Body of pancreas (tissue), 4 donors: ENCODE results near the gene PDPK1. TPM values are rescaled to one million over a fixed set of nuclear protein-coding genes. Genes with fewer than 3 reads are reported as not detected.
"Not testable (repeated sequence)": the region's sequence is repeated elsewhere in the genome, so short reads cannot be mapped to it uniquely, and the experiment has no call there.

Experiments
- ATAC-seq: fragments of 150-250 bp; one replicate; pipeline ENCODE4 v1.9.1; 2016
- DNase-seq, 4 donors: peaks; one replicate each; pipeline ENCODE4 v3.0.0-alpha.2; 2019
- H3K27ac ChIP-seq, 4 donors: fragments of 200-600 bp; sonication (generic); 1 replicate in 3 of 4; 2 replicates in 1 of 4; pipeline versions ENCODE4 v1.5.1 to v1.6.1; 2016 to 2019; ENCODE audit warnings: mild to moderate bottlenecking in 1 of 4, mixed read lengths in 1 of 4, moderate library complexity in 1 of 4
- H3K27me3 ChIP-seq, 2 donors: fragments of 200-600 bp; sonication (generic); one replicate each; pipeline ENCODE4 v1.6.0; 2016; ENCODE audit warnings: mild to moderate bottlenecking in 1 of 2
- H3K36me3 ChIP-seq, 2 donors: fragments of 200-600 bp; sonication (generic); replicated peaks in 1 of 2; 2 replicates each; pipeline ENCODE4 v1.5.1; 2016; ENCODE audit warnings: low read depth in 2 of 2; ENCODE audit not compliant: insufficient read depth in 1 of 2
- H3K4me1 ChIP-seq: fragments of 200-600 bp; sonication (generic); one replicate; pipeline ENCODE4 v1.6.0; 2016
- H3K4me3 ChIP-seq, 2 donors: fragments of 200-600 bp; sonication (generic); 1 replicate in 1 of 2; 2 replicates in 1 of 2; pipeline ENCODE4 v1.5.1; 2016 to 2019
- H3K9me3 ChIP-seq, 3 donors: fragments of 200-600 bp; sonication (generic); 1 replicate in 2 of 3; 2 replicates in 1 of 3; pipeline ENCODE4 v1.5.1; 2016
- POLR2A ChIP-seq, 3 donors: fragments of 450-650 bp; IDR thresholded peaks; one replicate each; pipeline ENCODE4 v1.6.1; 2016; ENCODE audit warnings: antibody characterized with exemption in 3 of 3, mild to moderate bottlenecking in 2 of 3
- WGBS, 2 donors: methylation state at CpG; one replicate each; pipeline ENCODE4 v1.1.5; 2017; 5-methylcytosine and 5-hydroxymethylcytosine counted together
- intact Hi-C: fragments of 100-400 bp; cut with DNase I; formaldehyde crosslinking; loops from one replicate; pipeline ENCODE4 v1.15.1; 2023
- total RNA-seq, 2 donors: library from RNA; depleted of rRNA; stranded (reverse); fragments of >200 nt; gene quantifications; one replicate each; pipeline ENCODE4 v1.1.0, GENCODE V29; 2016
- TF ChIP-seq, protein P1 (sequence below), 7 experiments: fragments of 450-650 bp in 4 of 7; fragments of 200-600 bp in 3 of 7; sonication (generic) in 3 of 7; IDR thresholded peaks; one replicate each; pipeline ENCODE4 v1.5.1; 2016 to 2019; ENCODE audit warnings: antibody characterized with exemption in 7 of 7

Gene PDPK1
- total RNA-seq, 2 donors from 2014 or later: 20.5 to 28.0 TPM

DNA sequence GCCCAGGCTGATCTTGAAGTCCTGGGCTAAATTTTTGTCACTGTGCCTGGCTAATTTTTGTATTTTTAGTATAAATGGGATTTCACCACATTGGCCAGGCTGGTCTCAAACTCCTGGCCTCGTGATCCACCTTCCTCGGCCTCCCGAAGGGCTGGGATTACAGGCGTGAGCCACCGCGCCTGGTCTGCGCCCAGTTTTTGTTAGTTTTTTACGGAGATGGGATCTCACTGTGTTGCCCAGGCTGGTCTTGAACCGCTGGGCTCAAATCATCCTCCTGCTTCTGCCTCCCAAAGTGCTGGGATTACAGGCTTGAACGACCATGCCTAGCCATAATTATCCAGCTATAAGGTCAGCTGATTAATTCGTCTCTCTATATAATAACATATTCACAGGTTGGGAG is 3.9 kb upstream of the PDPK1 start:
- Histone ChIP-seq H3K27ac (no peak overlapping the region), H3K36me3 (no peaks in the 10 kb centered on the region), H3K4me3 (no peak overlapping the region), H3K27me3 (no peaks in the 10 kb centered on the region), H3K9me3 (no peaks in the 10 kb centered on the region), H3K4me1 (peaks cover 30% of the 10 kb centered on the region)
- TF ChIP-seq, protein P1, sequence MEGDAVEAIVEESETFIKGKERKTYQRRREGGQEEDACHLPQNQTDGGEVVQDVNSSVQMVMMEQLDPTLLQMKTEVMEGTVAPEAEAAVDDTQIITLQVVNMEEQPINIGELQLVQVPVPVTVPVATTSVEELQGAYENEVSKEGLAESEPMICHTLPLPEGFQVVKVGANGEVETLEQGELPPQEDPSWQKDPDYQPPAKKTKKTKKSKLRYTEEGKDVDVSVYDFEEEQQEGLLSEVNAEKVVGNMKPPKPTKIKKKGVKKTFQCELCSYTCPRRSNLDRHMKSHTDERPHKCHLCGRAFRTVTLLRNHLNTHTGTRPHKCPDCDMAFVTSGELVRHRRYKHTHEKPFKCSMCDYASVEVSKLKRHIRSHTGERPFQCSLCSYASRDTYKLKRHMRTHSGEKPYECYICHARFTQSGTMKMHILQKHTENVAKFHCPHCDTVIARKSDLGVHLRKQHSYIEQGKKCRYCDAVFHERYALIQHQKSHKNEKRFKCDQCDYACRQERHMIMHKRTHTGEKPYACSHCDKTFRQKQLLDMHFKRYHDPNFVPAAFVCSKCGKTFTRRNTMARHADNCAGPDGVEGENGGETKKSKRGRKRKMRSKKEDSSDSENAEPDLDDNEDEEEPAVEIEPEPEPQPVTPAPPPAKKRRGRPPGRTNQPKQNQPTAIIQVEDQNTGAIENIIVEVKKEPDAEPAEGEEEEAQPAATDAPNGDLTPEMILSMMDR (IDR thresholded peaks at IDR 0.05): no peak
- TF ChIP-seq POLR2A (IDR thresholded peaks at IDR 0.05): no peak
- DNase-seq (no peak), ATAC-seq (no peak)
- intact Hi-C loops: loop anchor here (10.0 kb wide), 1 partner anchor 61 kb away; no protein-coding TSS in a partner anchor
- WGBS, 2 donors: 84 to 87% methylated on average over 11 of the region's 11 CpGs

DNA sequence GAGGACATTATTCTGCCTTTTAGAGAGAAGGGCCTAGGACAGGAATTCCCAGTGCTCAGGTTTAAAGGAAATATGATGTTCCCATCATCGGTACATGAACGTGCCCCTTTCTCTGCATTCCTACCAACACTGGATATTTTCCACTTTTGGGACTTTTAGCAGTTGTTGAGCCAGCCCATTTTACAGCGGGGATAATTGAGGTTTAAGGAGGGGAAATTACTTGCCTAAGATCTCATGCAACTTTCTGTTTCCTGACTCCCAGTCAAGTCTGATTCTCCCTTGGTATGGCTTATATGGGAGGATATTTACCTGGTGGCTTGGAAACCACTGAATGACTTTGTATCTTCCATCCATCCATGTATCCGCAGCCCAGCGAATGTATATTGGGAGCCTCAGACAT is 3.5 kb upstream of the PDPK1 start:
- H3K27me3 ChIP-seq, DNase-seq, ATAC-seq, H3K36me3 ChIP-seq, H3K4me3 ChIP-seq, H3K9me3 ChIP-seq, H3K27ac ChIP-seq: not testable (repeated sequence)
- intact Hi-C loops: loop anchor here (10.0 kb wide), 1 partner anchor 60 kb away; no protein-coding TSS in a partner anchor
- WGBS, 2 donors: 90 to 94% methylated on average over 5 of the region's 5 CpGs
- H3K4me1 ChIP-seq: peaks cover 34% of the 10 kb centered on the region

DNA sequence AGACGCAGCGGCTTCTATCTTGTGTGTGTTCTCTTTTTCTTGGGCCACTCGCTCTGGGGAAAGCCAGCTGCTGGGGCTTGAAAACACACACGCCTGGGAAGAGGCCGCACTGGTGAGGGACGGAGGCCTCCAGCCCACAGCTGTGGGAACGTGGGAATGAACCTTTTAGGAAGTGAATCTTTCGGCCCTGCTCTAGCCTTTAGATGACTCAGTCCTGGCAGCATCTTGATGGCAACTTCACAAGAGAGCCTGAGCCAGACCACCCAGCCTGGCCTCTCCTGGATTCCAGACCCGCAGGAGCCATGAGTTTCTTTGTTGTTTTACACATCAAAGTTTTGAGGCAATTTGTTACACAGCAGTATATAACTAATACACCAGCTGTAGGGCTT is 2.2 kb upstream of the PDPK1 start:
- peak in 1 of 4 donors; percentile 56 for DNase-seq
- no peaks in the 10 kb centered on the region for H3K36me3 ChIP-seq
- no peaks in the 10 kb centered on the region for H3K27me3 ChIP-seq
- TF ChIP-seq, protein P1 (IDR thresholded peaks at IDR 0.05): no peak
- no peak for TF ChIP-seq POLR2A (IDR thresholded peaks at IDR 0.05)
- H3K9me3 ChIP-seq: no peaks in the 10 kb centered on the region
- peak overlapping the region in 2 of 4 donors; percentile 33 to 41 for H3K27ac ChIP-seq
- peaks cover 47% of the 10 kb centered on the region for H3K4me1 ChIP-seq
- intact Hi-C loops: loop anchor here (10.0 kb wide), 1 partner anchor 59 kb away; no protein-coding TSS in a partner anchor
- no peak overlapping the region for H3K4me3 ChIP-seq
- no peak for ATAC-seq
- WGBS, 2 donors: 45 to 82% methylated on average over 2 to 9 of the region's 9 CpGs

DNA sequence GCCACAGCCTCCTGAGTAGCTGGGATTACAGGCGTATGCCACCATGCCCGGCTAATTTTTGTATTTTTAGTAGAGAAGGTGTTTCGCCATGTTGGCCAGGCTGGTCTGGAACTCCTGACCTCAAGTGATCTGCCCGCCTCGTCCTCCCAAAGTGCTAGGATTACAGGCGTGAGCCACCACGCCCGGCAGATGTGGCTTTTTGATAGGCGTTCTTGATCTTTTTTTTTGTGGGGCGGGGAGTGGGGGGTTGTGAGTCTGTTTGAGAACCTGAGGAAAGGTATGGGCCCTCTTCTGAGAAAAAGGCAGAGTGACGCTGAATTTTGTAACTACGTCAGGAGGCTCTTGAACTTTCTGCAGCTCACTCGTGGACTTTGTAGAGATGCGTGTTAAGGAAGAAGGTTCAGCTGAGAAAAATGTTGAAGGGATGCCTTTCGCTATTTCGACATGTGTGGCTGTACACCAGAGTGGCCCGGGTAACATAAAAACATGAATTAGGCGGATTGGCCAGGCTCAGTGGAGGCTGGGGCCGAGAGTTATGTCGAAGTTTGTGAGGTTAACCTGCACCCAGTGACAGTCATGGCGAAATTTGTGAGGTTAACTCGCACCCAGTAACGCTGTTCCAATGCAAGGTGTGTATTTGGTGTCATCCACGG is 1.5 kb downstream of the PDPK1 start:
- not testable (repeated sequence) for H3K36me3 ChIP-seq, H3K9me3 ChIP-seq, DNase-seq, H3K27me3 ChIP-seq, H3K27ac ChIP-seq, ATAC-seq, H3K4me3 ChIP-seq
- intact Hi-C loops: loop anchor here (10.0 kb wide), 1 partner anchor 55 kb away; no protein-coding TSS in a partner anchor
- 58 to 63% methylated on average over 24 of the region's 24 CpGs for WGBS, 2 donors
- H3K4me1 ChIP-seq: peaks cover 45% of the 10 kb centered on the region

DNA sequence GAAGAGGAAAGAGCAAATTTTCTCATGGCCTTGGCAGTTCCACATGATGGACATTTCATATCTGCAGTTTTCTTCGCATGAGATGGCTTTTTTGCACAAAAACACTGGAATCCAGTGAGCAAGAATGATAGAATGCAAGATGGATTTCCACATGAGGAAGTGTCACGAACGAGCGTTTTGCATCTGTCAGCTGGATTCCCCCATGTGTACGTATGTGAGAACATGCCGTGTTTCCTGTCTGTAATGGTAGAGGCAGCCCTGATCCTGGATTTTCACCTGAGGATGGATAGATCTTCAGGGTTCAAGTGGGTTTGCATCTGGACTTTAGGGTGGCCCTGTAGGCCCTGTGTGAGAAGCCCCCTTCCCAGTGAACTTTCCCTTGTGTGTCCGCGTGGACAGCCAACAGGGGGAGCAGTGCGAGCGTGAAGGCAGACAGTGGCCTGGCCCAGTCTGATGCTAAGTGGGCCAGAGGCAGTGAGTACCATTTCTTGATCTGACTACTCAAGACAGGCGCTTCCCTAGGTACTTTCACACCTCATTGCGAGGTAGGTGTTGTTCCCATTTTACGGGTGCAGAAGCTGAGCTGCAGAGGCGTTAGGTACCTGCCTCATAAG is 2.1 kb downstream of the PDPK1 start:
- TF ChIP-seq, protein P1 (IDR thresholded peaks at IDR 0.05): peak in 5 of 7 experiments; percentile 12 to 28 (median 23)
- H3K4me3 ChIP-seq, H3K9me3 ChIP-seq, H3K36me3 ChIP-seq, ATAC-seq, H3K27me3 ChIP-seq: not testable (repeated sequence)
- intact Hi-C loops: loop anchor here (10.0 kb wide), 1 partner anchor 55 kb away; no protein-coding TSS in a partner anchor
- WGBS, 2 donors: 37 to 40% methylated on average over 9 to 14 of the region's 14 CpGs
- peaks cover 45% of the 10 kb centered on the region for H3K4me1 ChIP-seq
- peak in 2 of 4 donors; percentile 39 to 50 for DNase-seq
- peak overlapping the region in 1 of 4 donors; percentile 34 for H3K27ac ChIP-seq

DNA sequence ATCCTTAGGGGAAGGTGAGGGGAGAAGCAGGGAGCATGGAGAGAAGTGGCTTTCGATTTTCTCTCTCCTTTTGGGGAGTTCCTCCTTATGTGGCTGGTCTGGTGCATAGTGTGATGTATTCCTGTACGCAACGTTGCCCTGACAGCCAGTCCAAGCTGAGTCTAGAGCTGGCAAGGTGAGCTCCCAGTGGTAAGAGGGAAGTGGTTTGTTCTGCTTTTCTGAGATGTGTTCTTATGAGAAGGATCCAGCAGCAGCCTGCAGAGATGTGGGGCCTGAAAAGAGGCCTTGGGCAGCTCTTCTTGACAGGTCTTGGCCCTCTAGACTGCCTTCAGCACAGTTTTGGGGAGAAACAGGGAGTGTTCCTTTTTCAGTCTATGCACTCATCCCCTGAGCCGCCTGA is 3.1 kb downstream of the PDPK1 start:
- peaks cover 45% of the 10 kb centered on the region for H3K4me1 ChIP-seq
- H3K36me3 ChIP-seq, H3K27me3 ChIP-seq, intact Hi-C loops, H3K9me3 ChIP-seq, H3K4me3 ChIP-seq, ATAC-seq, DNase-seq: not testable (repeated sequence)
- 31 to 83% methylated on average over 1 to 3 of the region's 4 CpGs for WGBS, 2 donors
- H3K27ac ChIP-seq: peak overlapping the region in 2 of 4 donors; percentile 18 to 30

DNA sequence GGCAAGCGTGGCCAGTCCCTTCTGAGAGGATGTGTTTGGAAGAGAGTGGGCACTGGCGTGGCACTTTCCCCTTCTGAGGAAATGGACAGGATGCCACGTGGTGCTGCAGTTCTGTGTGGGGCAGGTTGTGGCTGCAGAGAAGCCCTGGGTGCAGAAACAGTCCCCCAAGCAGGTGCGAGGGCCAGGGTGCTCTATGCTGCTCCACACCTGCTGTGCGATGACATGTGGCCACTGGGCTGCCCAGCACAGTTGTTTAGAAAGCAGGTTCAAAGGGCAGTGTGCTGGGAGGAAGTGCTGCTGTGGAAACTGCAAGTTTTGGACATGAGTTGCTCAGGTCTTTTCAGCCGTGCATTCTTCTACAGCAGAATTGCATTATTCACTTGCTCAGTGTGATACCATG is 3.6 kb downstream of the PDPK1 start:
- intact Hi-C loops, H3K36me3 ChIP-seq, H3K4me3 ChIP-seq, H3K9me3 ChIP-seq, ATAC-seq, H3K27me3 ChIP-seq: not testable (repeated sequence)
- 33 to 50% methylated on average over 3 to 6 of the region's 6 CpGs for WGBS, 2 donors
- H3K4me1 ChIP-seq: peaks cover 44% of the 10 kb centered on the region
- H3K27ac ChIP-seq: peak overlapping the region in 1 of 4 donors; percentile 18
- DNase-seq: peak in 3 of 4 donors; percentile 35 to 62 (median 43)

DNA sequence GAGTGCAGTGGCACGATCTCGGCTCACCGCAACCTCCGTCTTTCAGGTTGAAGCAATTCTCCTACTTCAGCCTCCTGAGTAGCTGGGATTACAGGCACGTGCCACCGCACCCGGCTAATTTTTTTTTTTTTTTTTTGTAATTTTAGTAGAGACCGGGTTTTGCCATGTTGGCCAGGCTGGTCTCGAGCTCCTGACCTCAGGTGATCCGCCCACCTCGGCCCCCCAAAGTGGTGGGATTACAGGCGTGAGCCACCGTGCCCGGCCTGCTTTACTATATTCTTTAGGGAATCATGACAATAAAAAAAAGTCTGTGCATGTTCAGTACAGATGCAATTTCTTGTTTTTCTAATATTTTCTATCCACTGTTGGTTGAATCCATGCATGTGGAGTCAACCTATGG is 6.0 kb downstream of the PDPK1 start:
- WGBS, 2 donors: 85 to 91% methylated on average over 14 of the region's 14 CpGs
- intact Hi-C loops, DNase-seq: not testable (repeated sequence)

More for the DNA sequence above, 6.0 kb downstream of the PDPK1 start:
- not testable (repeated sequence) for H3K36me3 ChIP-seq, H3K4me3 ChIP-seq, H3K9me3 ChIP-seq, ATAC-seq, H3K27me3 ChIP-seq, H3K27ac ChIP-seq
- peaks cover 40% of the 10 kb centered on the region for H3K4me1 ChIP-seq
